ENCODE results near the gene ASB18.

ASB18 gene

DNA sequence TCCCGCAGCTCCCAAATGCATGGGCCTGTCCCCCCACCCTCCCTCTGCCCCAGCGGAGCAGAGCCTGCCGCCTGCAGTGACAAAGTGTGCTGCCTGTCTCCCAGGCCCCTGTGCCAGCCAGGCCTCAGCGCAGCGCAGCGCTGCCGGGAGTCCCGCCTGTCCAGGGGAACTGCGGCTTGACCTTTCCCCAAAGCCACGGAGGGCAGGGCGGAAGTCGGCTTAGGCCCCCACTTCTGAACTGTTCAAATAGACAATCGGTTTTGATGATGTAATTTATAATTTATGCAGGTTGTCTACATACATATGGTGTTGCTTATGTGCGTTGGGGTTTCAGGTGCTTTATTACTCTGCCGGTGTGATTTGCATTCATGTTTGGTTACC lies 103.1 kb downstream of the ASB18 start:
- Histone ChIP-seq H3K36me3 (ENCODE audit: control insufficient read depth in 2 of 2, insufficient read depth in 1 of 2, low read length in 2 of 2) (peaks cover 0 to 20% of the 10 kb centered on the region in 2 experiments; a peak in 1 of 3 replicates), H3K27ac (ENCODE audit: extremely low read depth, low read depth, low read length) (0 out of 2 replicates have a peak overlapping the region, but pooled peaks have one; percentile 49), H3K4me1 (ENCODE audit: control insufficient read depth, insufficient read depth, low read length) (no peaks in the 10 kb centered on the region; the same call in 1 of the 2 replicates), H3K9me3 (ENCODE audit: control insufficient read depth, insufficient read depth, low read depth, low read length) (no peaks in the 10 kb centered on the region), H3K4me3 (ENCODE audit: low read depth, low read length) (no peak overlapping the region)
- ChIA-PET POLR2A (no interaction called here), CTCF (interaction anchor here (0.7 to 1.4 kb wide), 2 partner anchors 12 to 15 kb away, joined by 3 read pairs; no protein-coding TSS in a partner anchor)
- TF ChIP-seq ZNF2 (tag by site-specific recombination; IDR thresholded peaks at IDR 0.05), result 0 out of 2 replicates have a peak, but pooled peaks have one; percentile 38
- TF ChIP-seq, protein P1, sequence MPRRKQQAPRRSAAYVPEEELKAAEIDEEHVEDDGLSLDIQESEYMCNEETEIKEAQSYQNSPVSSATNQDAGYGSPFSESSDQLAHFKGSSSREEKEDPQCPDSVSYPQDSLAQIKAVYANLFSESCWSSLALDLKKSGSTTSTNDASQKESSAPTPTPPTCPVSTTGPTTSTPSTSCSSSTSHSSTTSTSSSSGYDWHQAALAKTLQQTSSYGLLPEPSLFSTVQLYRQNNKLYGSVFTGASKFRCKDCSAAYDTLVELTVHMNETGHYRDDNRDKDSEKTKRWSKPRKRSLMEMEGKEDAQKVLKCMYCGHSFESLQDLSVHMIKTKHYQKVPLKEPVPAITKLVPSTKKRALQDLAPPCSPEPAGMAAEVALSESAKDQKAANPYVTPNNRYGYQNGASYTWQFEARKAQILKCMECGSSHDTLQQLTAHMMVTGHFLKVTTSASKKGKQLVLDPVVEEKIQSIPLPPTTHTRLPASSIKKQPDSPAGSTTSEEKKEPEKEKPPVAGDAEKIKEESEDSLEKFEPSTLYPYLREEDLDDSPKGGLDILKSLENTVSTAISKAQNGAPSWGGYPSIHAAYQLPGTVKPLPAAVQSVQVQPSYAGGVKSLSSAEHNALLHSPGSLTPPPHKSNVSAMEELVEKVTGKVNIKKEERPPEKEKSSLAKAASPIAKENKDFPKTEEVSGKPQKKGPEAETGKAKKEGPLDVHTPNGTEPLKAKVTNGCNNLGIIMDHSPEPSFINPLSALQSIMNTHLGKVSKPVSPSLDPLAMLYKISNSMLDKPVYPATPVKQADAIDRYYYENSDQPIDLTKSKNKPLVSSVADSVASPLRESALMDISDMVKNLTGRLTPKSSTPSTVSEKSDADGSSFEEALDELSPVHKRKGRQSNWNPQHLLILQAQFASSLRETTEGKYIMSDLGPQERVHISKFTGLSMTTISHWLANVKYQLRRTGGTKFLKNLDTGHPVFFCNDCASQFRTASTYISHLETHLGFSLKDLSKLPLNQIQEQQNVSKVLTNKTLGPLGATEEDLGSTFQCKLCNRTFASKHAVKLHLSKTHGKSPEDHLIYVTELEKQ (tag by site-specific recombination; IDR thresholded peaks at IDR 0.05; ENCODE audit: borderline replicate concordance), result no peak

DNA sequence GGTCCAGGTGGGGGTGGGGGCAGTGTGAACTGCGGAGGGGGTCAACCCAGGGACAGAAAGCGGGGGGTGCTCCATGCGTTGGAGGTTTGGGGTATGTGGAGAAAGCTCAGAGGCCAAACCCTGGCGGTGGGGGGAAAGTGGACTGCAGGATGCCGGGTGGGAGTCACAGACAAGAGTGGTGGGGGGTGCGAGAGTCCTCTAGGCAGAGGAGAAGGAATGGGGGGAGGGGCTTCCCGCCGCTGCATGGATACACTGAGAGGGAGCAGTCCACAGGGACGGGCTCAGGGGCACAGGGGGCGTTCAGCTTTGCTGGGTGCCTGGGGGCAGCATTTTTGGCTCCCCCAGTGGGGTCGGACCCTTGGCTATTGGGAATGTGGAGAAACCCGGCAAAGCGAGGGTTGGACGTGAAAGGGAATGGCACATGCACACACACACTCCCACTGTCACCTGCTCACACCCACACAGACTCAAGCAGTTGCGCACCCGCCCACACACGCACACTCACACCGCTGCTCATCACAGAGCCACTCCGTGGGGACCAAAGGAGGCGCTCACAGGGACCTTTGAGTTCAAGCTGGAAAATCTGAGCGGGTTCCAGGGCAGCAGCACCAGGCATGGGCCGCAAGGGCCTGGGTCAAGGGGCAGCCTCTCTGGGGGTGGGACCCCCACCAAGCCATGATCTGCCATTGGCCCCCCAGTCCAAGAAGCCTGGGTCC lies 103.7 kb downstream of the ASB18 start:
- CTCF ChIA-PET, result interaction anchor here (0.6 to 1.4 kb wide), 2 partner anchors 15 to 17 kb away, joined by 3 read pairs; no protein-coding TSS in a partner anchor
- POLR2A ChIA-PET, result no interaction called here
- Histone ChIP-seq H3K9me3 (ENCODE audit: control insufficient read depth, insufficient read depth, low read depth, low read length) (no peaks in the 10 kb centered on the region), H3K4me3 (ENCODE audit: low read depth, low read length) (no peak overlapping the region), H3K36me3 (ENCODE audit: control insufficient read depth in 2 of 2, insufficient read depth in 1 of 2, low read length in 2 of 2) (peaks cover 0 to 14% of the 10 kb centered on the region in 2 experiments; a peak in 1 of 3 replicates), H3K27ac (ENCODE audit: extremely low read depth, low read depth, low read length) (no peak overlapping the region), H3K4me1 (ENCODE audit: control insufficient read depth, insufficient read depth, low read length) (no peaks in the 10 kb centered on the region; the same call in 1 of the 2 replicates)
- TF ChIP-seq ZNF16 (tag by site-specific recombination; IDR thresholded peaks at IDR 0.05; ENCODE audit: low read depth) (no peak), ZNF654 (tag by site-specific recombination; IDR thresholded peaks at IDR 0.05; ENCODE audit: low read depth) (no peak), ZFHX2 (tag by site-specific recombination; conservative IDR thresholded peaks at IDR 0.05) (peak; percentile 83), EGR2 (tag by site-specific recombination; IDR thresholded peaks at IDR 0.05; ENCODE audit: low read depth) (peak; percentile 70; the same call in 1 of the 2 replicates)

DNA sequence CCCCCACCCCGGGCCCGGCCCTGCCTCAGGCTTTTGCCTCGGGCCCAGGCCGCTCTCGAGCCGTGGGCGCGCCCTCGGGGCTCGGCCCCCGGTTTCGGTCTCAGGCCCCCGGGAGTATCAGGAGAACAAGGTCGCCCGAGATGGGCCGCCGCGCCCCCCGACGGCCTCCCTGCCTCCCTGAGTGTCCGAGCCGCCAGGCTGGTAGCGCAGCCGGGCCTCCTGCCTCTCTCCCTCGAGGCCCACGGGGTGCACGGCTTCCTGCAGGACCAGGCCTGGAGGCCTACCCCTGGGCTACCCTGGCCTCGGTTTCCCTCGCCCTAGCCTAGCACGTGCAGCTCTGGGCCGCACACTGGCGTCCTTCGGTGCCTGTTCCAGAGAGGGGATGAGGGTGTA lies 104.4 kb downstream of the ASB18 start:
- ChIA-PET POLR2A (no interaction called here), CTCF (interaction anchor here (0.6 kb wide), 1 partner anchor 15 kb away, joined by 3 read pairs; no protein-coding TSS in a partner anchor)
- Histone ChIP-seq H3K9me3 (ENCODE audit: control insufficient read depth, insufficient read depth, low read depth, low read length) (no peaks in the 10 kb centered on the region), H3K4me3 (ENCODE audit: low read depth, low read length) (no peak overlapping the region), H3K4me1 (ENCODE audit: control insufficient read depth, insufficient read depth, low read length) (no peaks in the 10 kb centered on the region; the same call in 1 of the 2 replicates), H3K27ac (ENCODE audit: extremely low read depth, low read depth, low read length) (no peak overlapping the region), H3K36me3 (ENCODE audit: control insufficient read depth in 2 of 2, insufficient read depth in 1 of 2, low read length in 2 of 2) (peaks cover 0 to 7% of the 10 kb centered on the region in 2 experiments; a peak in 1 of 3 replicates)
- TF ChIP-seq, protein P2, sequence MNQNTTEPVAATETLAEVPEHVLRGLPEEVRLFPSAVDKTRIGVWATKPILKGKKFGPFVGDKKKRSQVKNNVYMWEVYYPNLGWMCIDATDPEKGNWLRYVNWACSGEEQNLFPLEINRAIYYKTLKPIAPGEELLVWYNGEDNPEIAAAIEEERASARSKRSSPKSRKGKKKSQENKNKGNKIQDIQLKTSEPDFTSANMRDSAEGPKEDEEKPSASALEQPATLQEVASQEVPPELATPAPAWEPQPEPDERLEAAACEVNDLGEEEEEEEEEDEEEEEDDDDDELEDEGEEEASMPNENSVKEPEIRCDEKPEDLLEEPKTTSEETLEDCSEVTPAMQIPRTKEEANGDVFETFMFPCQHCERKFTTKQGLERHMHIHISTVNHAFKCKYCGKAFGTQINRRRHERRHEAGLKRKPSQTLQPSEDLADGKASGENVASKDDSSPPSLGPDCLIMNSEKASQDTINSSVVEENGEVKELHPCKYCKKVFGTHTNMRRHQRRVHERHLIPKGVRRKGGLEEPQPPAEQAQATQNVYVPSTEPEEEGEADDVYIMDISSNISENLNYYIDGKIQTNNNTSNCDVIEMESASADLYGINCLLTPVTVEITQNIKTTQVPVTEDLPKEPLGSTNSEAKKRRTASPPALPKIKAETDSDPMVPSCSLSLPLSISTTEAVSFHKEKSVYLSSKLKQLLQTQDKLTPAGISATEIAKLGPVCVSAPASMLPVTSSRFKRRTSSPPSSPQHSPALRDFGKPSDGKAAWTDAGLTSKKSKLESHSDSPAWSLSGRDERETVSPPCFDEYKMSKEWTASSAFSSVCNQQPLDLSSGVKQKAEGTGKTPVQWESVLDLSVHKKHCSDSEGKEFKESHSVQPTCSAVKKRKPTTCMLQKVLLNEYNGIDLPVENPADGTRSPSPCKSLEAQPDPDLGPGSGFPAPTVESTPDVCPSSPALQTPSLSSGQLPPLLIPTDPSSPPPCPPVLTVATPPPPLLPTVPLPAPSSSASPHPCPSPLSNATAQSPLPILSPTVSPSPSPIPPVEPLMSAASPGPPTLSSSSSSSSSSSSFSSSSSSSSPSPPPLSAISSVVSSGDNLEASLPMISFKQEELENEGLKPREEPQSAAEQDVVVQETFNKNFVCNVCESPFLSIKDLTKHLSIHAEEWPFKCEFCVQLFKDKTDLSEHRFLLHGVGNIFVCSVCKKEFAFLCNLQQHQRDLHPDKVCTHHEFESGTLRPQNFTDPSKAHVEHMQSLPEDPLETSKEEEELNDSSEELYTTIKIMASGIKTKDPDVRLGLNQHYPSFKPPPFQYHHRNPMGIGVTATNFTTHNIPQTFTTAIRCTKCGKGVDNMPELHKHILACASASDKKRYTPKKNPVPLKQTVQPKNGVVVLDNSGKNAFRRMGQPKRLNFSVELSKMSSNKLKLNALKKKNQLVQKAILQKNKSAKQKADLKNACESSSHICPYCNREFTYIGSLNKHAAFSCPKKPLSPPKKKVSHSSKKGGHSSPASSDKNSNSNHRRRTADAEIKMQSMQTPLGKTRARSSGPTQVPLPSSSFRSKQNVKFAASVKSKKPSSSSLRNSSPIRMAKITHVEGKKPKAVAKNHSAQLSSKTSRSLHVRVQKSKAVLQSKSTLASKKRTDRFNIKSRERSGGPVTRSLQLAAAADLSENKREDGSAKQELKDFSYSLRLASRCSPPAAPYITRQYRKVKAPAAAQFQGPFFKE (tag by site-specific recombination; IDR thresholded peaks at IDR 0.05; ENCODE audit: borderline replicate concordance), result no peak
- TF ChIP-seq, protein P3, sequence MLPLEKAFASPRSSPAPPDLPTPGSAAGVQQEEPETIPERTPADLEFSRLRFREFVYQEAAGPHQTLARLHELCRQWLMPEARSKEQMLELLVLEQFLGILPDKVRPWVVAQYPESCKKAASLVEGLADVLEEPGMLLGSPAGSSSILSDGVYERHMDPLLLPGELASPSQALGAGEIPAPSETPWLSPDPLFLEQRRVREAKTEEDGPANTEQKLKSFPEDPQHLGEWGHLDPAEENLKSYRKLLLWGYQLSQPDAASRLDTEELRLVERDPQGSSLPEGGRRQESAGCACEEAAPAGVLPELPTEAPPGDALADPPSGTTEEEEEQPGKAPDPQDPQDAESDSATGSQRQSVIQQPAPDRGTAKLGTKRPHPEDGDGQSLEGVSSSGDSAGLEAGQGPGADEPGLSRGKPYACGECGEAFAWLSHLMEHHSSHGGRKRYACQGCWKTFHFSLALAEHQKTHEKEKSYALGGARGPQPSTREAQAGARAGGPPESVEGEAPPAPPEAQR (tag by site-specific recombination; IDR thresholded peaks at IDR 0.05), result no peak
- no peak for TF ChIP-seq ZFP41 (tag by site-specific recombination; IDR thresholded peaks at IDR 0.05; ENCODE audit: borderline replicate concordance)
